H1 (cell line): ENCODE data around the gene ARPP21. TPM values are rescaled to one million over a fixed set of nuclear protein-coding genes. Genes with fewer than 3 reads are reported as not detected.

Source experiments
- CTCF ChIA-PET: fragments of 300-600 bp; sonication (Branson Sonifier 250); formaldehyde crosslinking; loops from one replicate; lab custom pipeline; 2021; ENCODE audit not compliant: partially characterized antibody; lab: Charles Lee
- POLR2A ChIA-PET: fragments of 300-600 bp; sonication (Branson Sonifier 250); formaldehyde crosslinking; loops from one replicate; lab custom pipeline; 2021; ENCODE audit warnings: inconsistent platforms; ENCODE audit not compliant: partially characterized antibody; lab: Charles Lee
- DNase-seq, 2 experiments: peaks; one replicate each; pipeline versions ENCODE4 v3.0.0 to v3.0.0-alpha.2; 2010 to 2022; ENCODE audit warnings: low spot score in 2 of 2, low read depth in 1 of 2, mixed read lengths in 1 of 2
- FAIRE-seq: peaks from 2 replicates; lab custom pipeline; 2011; peaks lifted over from hg19 to GRCh38; lab: Jason Lieb, UNC
- H2AFZ ChIP-seq: 2 replicates; pipeline ENCODE4 v1.8.1; 2012; ENCODE audit warnings: low read length, inconsistent platforms
- H2AK5ac ChIP-seq: 2 replicates; pipeline ENCODE4 v1.6.1; 2013; ENCODE audit warnings: low read depth, low read length
- H2BK120ac ChIP-seq: replicated peaks from 2 replicates; pipeline ENCODE3; 2013; ENCODE audit warnings: low read depth, low read length, inconsistent platforms
- H2BK12ac ChIP-seq: 2 replicates; pipeline ENCODE4 v1.6.1; 2013; ENCODE audit warnings: low read depth, low read length
- H2BK15ac ChIP-seq: 2 replicates; pipeline ENCODE4 v1.6.1; 2013; ENCODE audit warnings: low read length
- H2BK20ac ChIP-seq: 2 replicates; pipeline ENCODE4 v1.6.1; 2013; ENCODE audit warnings: low read length
- H2BK5ac ChIP-seq: 2 replicates; pipeline ENCODE4 v1.6.1; 2013; ENCODE audit warnings: low read depth, low read length
- H3K14ac ChIP-seq: 2 replicates; pipeline ENCODE4 v1.6.1; 2013; ENCODE audit warnings: inconsistent platforms; ENCODE audit not compliant: insufficient read length
- H3K18ac ChIP-seq: 2 replicates; pipeline ENCODE4 v1.6.1; 2013; ENCODE audit warnings: low read length; ENCODE audit errors: extremely low read depth
- H3K23ac ChIP-seq: 2 replicates; pipeline ENCODE4 v1.6.1; 2013; ENCODE audit warnings: inconsistent platforms; ENCODE audit not compliant: insufficient read length
- H3K23me2 ChIP-seq: 2 replicates; pipeline ENCODE4 v1.6.1; 2013; ENCODE audit warnings: low read depth, low read length
- H3K27ac ChIP-seq: 2 replicates; pipeline ENCODE4 v1.6.1; 2011; ENCODE audit warnings: low read depth, low read length, inconsistent platforms
- H3K27me3 ChIP-seq, 4 experiments: replicated peaks in 1 of 4; 1 replicate in 1 of 4; 2 replicates in 3 of 4; pipeline versions ENCODE4 v1.6.1 to v1.8.1; 2011 to 2013; ENCODE audit warnings: low read length in 3 of 4, mild to moderate bottlenecking in 3 of 4, inconsistent platforms in 2 of 4, mixed read lengths in 2 of 4, moderate library complexity in 1 of 4; ENCODE audit not compliant: control insufficient read depth in 3 of 4, insufficient read depth in 3 of 4; ENCODE audit errors: extremely low read depth in 1 of 4
- H3K36me3 ChIP-seq, 4 experiments: 2 replicates each; pipeline versions ENCODE4 v1.6.1 to v1.8.1; 2011 to 2013; ENCODE audit warnings: mild to moderate bottlenecking in 4 of 4, low read length in 3 of 4, moderate library complexity in 2 of 4, control low read depth in 1 of 4, inconsistent platforms in 1 of 4; ENCODE audit not compliant: insufficient read depth in 4 of 4, control insufficient read depth in 2 of 4
- H3K4ac ChIP-seq: replicated peaks from 2 replicates; pipeline ENCODE3; 2013; ENCODE audit warnings: low read length, low read depth, mixed read lengths, inconsistent platforms; ENCODE audit not compliant: insufficient read length
- H3K4me1 ChIP-seq, 4 experiments: replicated peaks in 1 of 4; 1 replicate in 1 of 4; 2 replicates in 3 of 4; pipeline versions ENCODE4 v1.6.1 to v1.8.1; 2011 to 2013; ENCODE audit warnings: low read length in 3 of 4, inconsistent platforms in 2 of 4, mixed read lengths in 1 of 4; ENCODE audit not compliant: insufficient read depth in 4 of 4, control insufficient read depth in 3 of 4
- H3K4me2 ChIP-seq, 2 experiments: 2 replicates each; pipeline versions ENCODE4 v1.6.1 to v1.8.1; 2011 to 2013; ENCODE audit warnings: low read depth in 2 of 2, low read length in 2 of 2, control low read depth in 1 of 2, inconsistent platforms in 1 of 2, mild to moderate bottlenecking in 1 of 2; ENCODE audit not compliant: insufficient read depth in 1 of 2
- H3K4me3 ChIP-seq, 4 experiments: fragments of 200-600, 300-600 bp in 1 of 4; sonication (generic), shearing (Covaris generic), sonication (Bioruptor Twin) in 1 of 4; 2 replicates each; pipeline versions ENCODE4 v1.5.1 to v1.8.1; 2011 to 2016; ENCODE audit warnings: low read length in 4 of 4, low read depth in 3 of 4, control low read depth in 2 of 4, inconsistent platforms in 2 of 4, mild to moderate bottlenecking in 2 of 4, mixed read lengths in 1 of 4, moderate library complexity in 1 of 4; ENCODE audit not compliant: insufficient read depth in 2 of 4; ENCODE audit errors: extremely low read depth in 1 of 4
- H3K56ac ChIP-seq: replicated peaks from 2 replicates; pipeline ENCODE3; 2013; ENCODE audit warnings: low read depth, mild to moderate bottlenecking, mixed read lengths, low read length, inconsistent platforms; ENCODE audit not compliant: insufficient read length
- H3K79me1 ChIP-seq: 2 replicates; pipeline ENCODE4 v1.6.1; 2013; ENCODE audit warnings: low read depth, low read length, control low read depth
- H3K79me2 ChIP-seq, 2 experiments: 2 replicates each; pipeline versions ENCODE4 v1.6.1 to v1.8.1; 2012 to 2013; ENCODE audit warnings: low read length in 2 of 2, mild to moderate bottlenecking in 2 of 2, inconsistent platforms in 1 of 2; ENCODE audit not compliant: insufficient read depth in 2 of 2, control insufficient read depth in 1 of 2
- H3K9ac ChIP-seq, 4 experiments: replicated peaks in 1 of 4; 1 replicate in 1 of 4; 2 replicates in 3 of 4; pipeline versions ENCODE4 v1.6.1 to v1.8.1; 2011 to 2013; ENCODE audit warnings: low read depth in 3 of 4, low read length in 3 of 4, control low read depth in 2 of 4, mild to moderate bottlenecking in 2 of 4, moderate library complexity in 2 of 4, inconsistent platforms in 1 of 4; ENCODE audit errors: extremely low read depth in 1 of 4
- H3K9me3 ChIP-seq, 2 experiments: 2 replicates each; pipeline versions ENCODE4 v1.6.1 to v1.8.1; 2012 to 2013; ENCODE audit warnings: mild to moderate bottlenecking in 2 of 2, moderate library complexity in 2 of 2, control low read depth in 1 of 2, inconsistent platforms in 1 of 2, low read depth in 1 of 2, low read length in 1 of 2, mixed read lengths in 1 of 2; ENCODE audit not compliant: insufficient read depth in 2 of 2
- H4K20me1 ChIP-seq, 2 experiments: replicated peaks in 1 of 2; 2 replicates each; pipeline versions ENCODE3 to v1.8.1; 2011 to 2013; ENCODE audit warnings: inconsistent platforms in 2 of 2, low read length in 2 of 2, mild to moderate bottlenecking in 1 of 2; ENCODE audit not compliant: insufficient read depth in 2 of 2, control insufficient read depth in 1 of 2
- H4K5ac ChIP-seq: 2 replicates; pipeline ENCODE4 v1.6.1; 2013; ENCODE audit warnings: low read length, low read depth, mixed read lengths, inconsistent platforms; ENCODE audit not compliant: insufficient read length
- H4K8ac ChIP-seq: 2 replicates; pipeline ENCODE4 v1.8.0; 2013; ENCODE audit warnings: mild to moderate bottlenecking, moderate library complexity, low read length, inconsistent platforms; ENCODE audit not compliant: insufficient read depth; ENCODE audit errors: extremely low read depth
- H4K91ac ChIP-seq: replicated peaks from 2 replicates; pipeline ENCODE3; 2013; ENCODE audit warnings: low read length, mixed read lengths, inconsistent platforms; ENCODE audit not compliant: insufficient read length
- CEBPB ChIP-seq: IDR thresholded peaks from 2 replicates; pipeline ENCODE4 v1.6.1; 2012; ENCODE audit warnings: low read depth, low read length
- EGR1 ChIP-seq: IDR thresholded peaks from 2 replicates; pipeline ENCODE4 v1.6.1; 2011; ENCODE audit warnings: low read depth, low read length, borderline replicate concordance
- EZH2 ChIP-seq: fragments of 200-600 bp; sonication (generic); IDR thresholded peaks from 2 replicates; pipeline ENCODE4 v1.7.1; 2012; ENCODE audit warnings: low read depth, mild to moderate bottlenecking, moderate library complexity, low read length, inconsistent platforms; ENCODE audit not compliant: severe bottlenecking
- KDM4A ChIP-seq: IDR thresholded peaks from one replicate; pipeline ENCODE4 v1.7.1; 2012; ENCODE audit warnings: low read depth, mild to moderate bottlenecking, moderate library complexity, low read length, inconsistent platforms; ENCODE audit not compliant: severe bottlenecking
- POU5F1 ChIP-seq: IDR thresholded peaks from 2 replicates; pipeline ENCODE4 v1.6.1; 2011; ENCODE audit warnings: low read depth, mild to moderate bottlenecking, low read length, moderate library complexity
- SP1 ChIP-seq: IDR thresholded peaks from 2 replicates; pipeline ENCODE4 v1.6.1; 2011; ENCODE audit warnings: low read depth, low read length
- TAF1 ChIP-seq: IDR thresholded peaks from 2 replicates; pipeline ENCODE4 v1.6.1; 2011; ENCODE audit warnings: mild to moderate bottlenecking, low read depth, low read length
- YY1 ChIP-seq: IDR thresholded peaks from 2 replicates; pipeline ENCODE4 v1.6.1; 2011; ENCODE audit warnings: low read depth, mild to moderate bottlenecking, low read length
- WGBS, 2 experiments: shearing (Covaris generic) in 1 of 2; methylation state at CpG; one replicate each; pipeline versions ENCODE4 v1.1.6 to v1.1.7; 2013 to 2015; ENCODE audit warnings: low lambda C conversion rate in 2 of 2, mixed read lengths in 2 of 2, inconsistent platforms in 1 of 2, low coverage in 1 of 2, missing lambda C conversion rate in 1 of 2; ENCODE audit not compliant: insufficient replicate concordance in 2 of 2, insufficient coverage in 1 of 2, insufficient read length in 1 of 2; ENCODE audit errors: extremely low coverage in 1 of 2, missing lambda C conversion rate in 1 of 2; 5-methylcytosine and 5-hydroxymethylcytosine counted together
- polyA plus RNA-seq, 7 experiments: library from polyadenylated mRNA; depleted of rRNA in 3 of 7; stranded (reverse) in 5 of 7; unstranded in 2 of 7; fragments of >200 nt in 5 of 7; fragments of 200-250 nt in 2 of 7; gene quantifications; 1 replicate in 5 of 7; 2 replicates in 1 of 7; 4 replicates in 1 of 7; pipeline versions ENCODE4 v1.2.1 to v1.2.3, GENCODE V29; 2011 to 2013; ENCODE audit warnings: missing spikeins in 2 of 7, mixed read lengths in 2 of 7
- total RNA-seq: library from RNA; stranded (reverse); fragmentation: NEBNext Ultra II Directional; extraction: Animal tissue kit (Norgen Biotek cat#: 25700); gene quantifications from 2 replicates; pipeline ENCODE4 v1.2.1, GENCODE V29; 2021
- TF ChIP-seq, protein P1 (sequence below), 3 experiments: IDR thresholded peaks; 1 replicate in 2 of 3; 2 replicates in 1 of 3; pipeline versions ENCODE4 v1.5.1 to v1.6.1; 2011; ENCODE audit warnings: low read length in 3 of 3, mild to moderate bottlenecking in 3 of 3, inconsistent platforms in 2 of 3, low read depth in 1 of 3, moderate library complexity in 1 of 3; ENCODE audit not compliant: insufficient read depth in 1 of 3; ENCODE audit errors: control extremely low read depth in 1 of 3
- TF ChIP-seq, protein P2 (sequence below): IDR thresholded peaks from 2 replicates; pipeline ENCODE4 v1.6.1; 2011; ENCODE audit warnings: low read depth, mild to moderate bottlenecking, low read length; ENCODE audit not compliant: insufficient read depth

The ARPP21 gene
- total and polyA plus RNA-seq, 2 of the 8 experiments (the other 6 are each of a cell fraction or from before 2014, with no cell fraction given) = not detected

DNA sequence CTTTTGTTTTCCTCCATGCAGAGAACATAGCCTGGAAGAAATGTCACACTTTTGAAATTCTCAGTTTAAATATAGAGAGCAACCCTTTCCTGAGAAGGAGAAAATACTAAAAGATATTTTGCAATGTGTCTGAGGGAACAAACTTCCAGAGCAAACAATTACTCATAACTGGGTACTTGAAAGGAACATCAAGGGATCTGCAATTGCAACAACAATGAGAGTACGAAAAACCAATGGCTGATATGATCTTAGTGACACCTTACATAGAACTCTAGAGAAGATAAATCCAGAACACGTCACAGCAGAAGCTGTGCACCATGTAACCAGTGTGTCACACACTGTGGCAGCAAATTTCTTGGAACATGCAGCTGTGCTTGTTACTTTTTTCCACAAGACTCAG lies 14.6 kb upstream of the ARPP21 start:
- no peak overlapping the region for H2BK15ac ChIP-seq
- no peak overlapping the region for H4K91ac ChIP-seq
- POLR2A ChIA-PET = no interaction called here
- no peaks in the 10 kb centered on the region for H3K4me1 ChIP-seq
- no peak overlapping the region for H2BK120ac ChIP-seq
- FAIRE-seq = no peak
- H2BK12ac ChIP-seq = no peak overlapping the region
- no peak overlapping the region for H4K5ac ChIP-seq
- H2BK20ac ChIP-seq = no peak overlapping the region
- no peaks in the 10 kb centered on the region for H3K79me2 ChIP-seq
- H3K4ac ChIP-seq = no peak overlapping the region
- no peak overlapping the region for H3K4me3 ChIP-seq
- no peak overlapping the region for H2BK5ac ChIP-seq
- H3K14ac ChIP-seq = no peak overlapping the region
- TF ChIP-seq KDM4A (no peak), YY1 (no peak), SP1 (no peak), CEBPB (no peak), EZH2 (no peak), POU5F1 (no peak), TAF1 (no peak), EGR1 (no peak)
- TF ChIP-seq, protein P1, sequence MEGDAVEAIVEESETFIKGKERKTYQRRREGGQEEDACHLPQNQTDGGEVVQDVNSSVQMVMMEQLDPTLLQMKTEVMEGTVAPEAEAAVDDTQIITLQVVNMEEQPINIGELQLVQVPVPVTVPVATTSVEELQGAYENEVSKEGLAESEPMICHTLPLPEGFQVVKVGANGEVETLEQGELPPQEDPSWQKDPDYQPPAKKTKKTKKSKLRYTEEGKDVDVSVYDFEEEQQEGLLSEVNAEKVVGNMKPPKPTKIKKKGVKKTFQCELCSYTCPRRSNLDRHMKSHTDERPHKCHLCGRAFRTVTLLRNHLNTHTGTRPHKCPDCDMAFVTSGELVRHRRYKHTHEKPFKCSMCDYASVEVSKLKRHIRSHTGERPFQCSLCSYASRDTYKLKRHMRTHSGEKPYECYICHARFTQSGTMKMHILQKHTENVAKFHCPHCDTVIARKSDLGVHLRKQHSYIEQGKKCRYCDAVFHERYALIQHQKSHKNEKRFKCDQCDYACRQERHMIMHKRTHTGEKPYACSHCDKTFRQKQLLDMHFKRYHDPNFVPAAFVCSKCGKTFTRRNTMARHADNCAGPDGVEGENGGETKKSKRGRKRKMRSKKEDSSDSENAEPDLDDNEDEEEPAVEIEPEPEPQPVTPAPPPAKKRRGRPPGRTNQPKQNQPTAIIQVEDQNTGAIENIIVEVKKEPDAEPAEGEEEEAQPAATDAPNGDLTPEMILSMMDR (IDR thresholded peaks at IDR 0.05; ENCODE audit: control extremely low read depth in 1 of 3, insufficient read depth in 1 of 3, low read depth in 1 of 3, low read length in 3 of 3) = no peak
- TF ChIP-seq, protein P2, sequence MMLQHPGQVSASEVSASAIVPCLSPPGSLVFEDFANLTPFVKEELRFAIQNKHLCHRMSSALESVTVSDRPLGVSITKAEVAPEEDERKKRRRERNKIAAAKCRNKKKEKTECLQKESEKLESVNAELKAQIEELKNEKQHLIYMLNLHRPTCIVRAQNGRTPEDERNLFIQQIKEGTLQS = no peak
- no peak overlapping the region for H4K8ac ChIP-seq
- no peak overlapping the region for H2AK5ac ChIP-seq
- no peak overlapping the region for H3K9ac ChIP-seq
- no peaks in the 10 kb centered on the region for H3K9me3 ChIP-seq
- H3K56ac ChIP-seq = no peak overlapping the region
- DNase-seq = no peak
- H3K27me3 ChIP-seq = no peaks in the 10 kb centered on the region
- H4K20me1 ChIP-seq = no peaks in the 10 kb centered on the region
- H3K36me3 ChIP-seq = no peaks in the 10 kb centered on the region
- no peak overlapping the region for H3K23ac ChIP-seq
- no peaks in the 10 kb centered on the region for H3K79me1 ChIP-seq
- H3K23me2 ChIP-seq = no peaks in the 10 kb centered on the region
- 89% methylated on average over 2 of the region's 2 CpGs; no CpG with 5 or more reads in 1 of the 2 experiments for WGBS, 2 experiments
- H2AFZ ChIP-seq = no peak overlapping the region
- CTCF ChIA-PET = interaction anchor here (0.6 kb wide), 1 partner anchor 112 kb away, joined by 3 read pairs; no protein-coding TSS in a partner anchor
- no peak overlapping the region for H3K18ac ChIP-seq
- H3K27ac ChIP-seq = no peak overlapping the region
- no peak overlapping the region for H3K4me2 ChIP-seq
